Ishikawa (cell line): ENCODE data around the gene CRYGN.

Source experiments
- CEBPB ChIP-seq: IDR thresholded peaks from 2 replicates; pipeline ENCODE4 v1.6.1; 2012
- CREB1 ChIP-seq: IDR thresholded peaks from 2 replicates; pipeline ENCODE4 v1.6.1; 2012; ENCODE audit warnings: low read depth
- EGR1 ChIP-seq: IDR thresholded peaks from 2 replicates; pipeline ENCODE4 v1.6.1; 2012
- EP300 ChIP-seq: IDR thresholded peaks from 2 replicates; pipeline ENCODE4 v1.6.1; 2012; ENCODE audit warnings: borderline replicate concordance
- FOXM1 ChIP-seq: IDR thresholded peaks from 2 replicates; pipeline ENCODE4 v1.6.1; 2012; ENCODE audit warnings: low read depth, borderline replicate concordance
- NFIC ChIP-seq: IDR thresholded peaks from 2 replicates; pipeline ENCODE4 v1.6.1; 2012
- RAD21 ChIP-seq: IDR thresholded peaks from 2 replicates; pipeline ENCODE4 v1.6.1; 2012; ENCODE audit warnings: low read depth
- TAF1 ChIP-seq: IDR thresholded peaks from 2 replicates; pipeline ENCODE4 v1.6.1; 2012; ENCODE audit warnings: low read depth, mild to moderate bottlenecking
- TCF12 ChIP-seq: IDR thresholded peaks from 2 replicates; pipeline ENCODE4 v1.6.1; 2012; ENCODE audit warnings: low read depth
- TEAD4 ChIP-seq: IDR thresholded peaks from 2 replicates; pipeline ENCODE4 v1.6.1; 2012
- YY1 ChIP-seq: IDR thresholded peaks from 2 replicates; pipeline ENCODE4 v1.6.1; 2012; ENCODE audit warnings: low read depth
- ZBTB7A ChIP-seq: IDR thresholded peaks from 2 replicates; pipeline ENCODE4 v1.6.1; 2012; ENCODE audit warnings: low read depth
- TF ChIP-seq, protein P1 (sequence below): IDR thresholded peaks from 2 replicates; pipeline ENCODE4 v1.6.1; 2012
- TF ChIP-seq, protein P2 (sequence below): IDR thresholded peaks from 2 replicates; pipeline ENCODE4 v1.6.1; 2012
- TF ChIP-seq, protein P3 (sequence below): IDR thresholded peaks from 2 replicates; pipeline ENCODE4 v1.6.1; 2012; ENCODE audit warnings: low read depth, mild to moderate bottlenecking

The CRYGN gene

DNA sequence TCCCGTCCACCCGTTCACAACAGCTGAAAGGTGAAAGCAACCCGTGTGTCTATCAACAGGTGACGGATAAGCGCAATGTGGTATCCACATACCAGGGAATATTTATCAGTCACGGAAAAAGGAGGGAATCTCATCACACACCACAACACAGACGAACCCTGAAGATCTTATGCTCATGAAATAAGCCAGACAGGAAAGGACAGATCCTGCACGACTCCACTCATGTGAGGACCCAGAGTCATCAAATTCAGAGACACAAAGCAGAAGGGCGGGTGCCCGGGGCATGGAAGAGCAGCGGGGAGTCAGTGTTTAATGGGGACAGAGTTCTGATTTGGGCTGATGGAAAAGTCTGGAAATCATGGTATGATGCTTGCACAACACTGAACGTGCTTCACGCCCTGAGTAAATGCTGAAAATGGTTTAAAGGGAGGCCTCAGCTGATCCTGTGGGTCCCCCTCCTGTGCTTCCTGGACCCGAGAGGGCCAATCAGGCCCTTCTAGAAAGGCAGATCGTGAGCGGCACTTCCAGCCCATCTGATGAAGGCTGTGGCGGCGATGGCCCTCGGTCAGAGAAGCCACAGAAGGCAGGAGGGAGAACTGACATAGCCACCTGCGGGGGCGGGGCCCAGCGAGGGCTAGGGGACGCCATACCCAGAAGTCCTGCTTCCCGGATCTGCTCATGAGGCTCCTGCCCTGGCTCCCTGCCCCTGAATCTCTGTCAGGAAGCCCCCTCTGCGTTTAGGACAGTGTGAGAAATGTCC, 49.2 kb downstream of the CRYGN start:
- no peak for TF ChIP-seq EP300
- TF ChIP-seq, protein P1, sequence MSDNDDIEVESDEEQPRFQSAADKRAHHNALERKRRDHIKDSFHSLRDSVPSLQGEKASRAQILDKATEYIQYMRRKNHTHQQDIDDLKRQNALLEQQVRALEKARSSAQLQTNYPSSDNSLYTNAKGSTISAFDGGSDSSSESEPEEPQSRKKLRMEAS: no peak
- no peak for TF ChIP-seq TCF12
- TF ChIP-seq CREB1: no peak
- TF ChIP-seq, protein P2, sequence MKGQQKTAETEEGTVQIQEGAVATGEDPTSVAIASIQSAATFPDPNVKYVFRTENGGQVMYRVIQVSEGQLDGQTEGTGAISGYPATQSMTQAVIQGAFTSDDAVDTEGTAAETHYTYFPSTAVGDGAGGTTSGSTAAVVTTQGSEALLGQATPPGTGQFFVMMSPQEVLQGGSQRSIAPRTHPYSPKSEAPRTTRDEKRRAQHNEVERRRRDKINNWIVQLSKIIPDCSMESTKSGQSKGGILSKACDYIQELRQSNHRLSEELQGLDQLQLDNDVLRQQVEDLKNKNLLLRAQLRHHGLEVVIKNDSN: no peak
- TF ChIP-seq FOXM1: no peak
- TF ChIP-seq YY1: no peak
- TF ChIP-seq EGR1: no peak
- TF ChIP-seq TAF1: no peak
- TF ChIP-seq TEAD4: no peak
- TF ChIP-seq NFIC: no peak
- TF ChIP-seq, protein P3, sequence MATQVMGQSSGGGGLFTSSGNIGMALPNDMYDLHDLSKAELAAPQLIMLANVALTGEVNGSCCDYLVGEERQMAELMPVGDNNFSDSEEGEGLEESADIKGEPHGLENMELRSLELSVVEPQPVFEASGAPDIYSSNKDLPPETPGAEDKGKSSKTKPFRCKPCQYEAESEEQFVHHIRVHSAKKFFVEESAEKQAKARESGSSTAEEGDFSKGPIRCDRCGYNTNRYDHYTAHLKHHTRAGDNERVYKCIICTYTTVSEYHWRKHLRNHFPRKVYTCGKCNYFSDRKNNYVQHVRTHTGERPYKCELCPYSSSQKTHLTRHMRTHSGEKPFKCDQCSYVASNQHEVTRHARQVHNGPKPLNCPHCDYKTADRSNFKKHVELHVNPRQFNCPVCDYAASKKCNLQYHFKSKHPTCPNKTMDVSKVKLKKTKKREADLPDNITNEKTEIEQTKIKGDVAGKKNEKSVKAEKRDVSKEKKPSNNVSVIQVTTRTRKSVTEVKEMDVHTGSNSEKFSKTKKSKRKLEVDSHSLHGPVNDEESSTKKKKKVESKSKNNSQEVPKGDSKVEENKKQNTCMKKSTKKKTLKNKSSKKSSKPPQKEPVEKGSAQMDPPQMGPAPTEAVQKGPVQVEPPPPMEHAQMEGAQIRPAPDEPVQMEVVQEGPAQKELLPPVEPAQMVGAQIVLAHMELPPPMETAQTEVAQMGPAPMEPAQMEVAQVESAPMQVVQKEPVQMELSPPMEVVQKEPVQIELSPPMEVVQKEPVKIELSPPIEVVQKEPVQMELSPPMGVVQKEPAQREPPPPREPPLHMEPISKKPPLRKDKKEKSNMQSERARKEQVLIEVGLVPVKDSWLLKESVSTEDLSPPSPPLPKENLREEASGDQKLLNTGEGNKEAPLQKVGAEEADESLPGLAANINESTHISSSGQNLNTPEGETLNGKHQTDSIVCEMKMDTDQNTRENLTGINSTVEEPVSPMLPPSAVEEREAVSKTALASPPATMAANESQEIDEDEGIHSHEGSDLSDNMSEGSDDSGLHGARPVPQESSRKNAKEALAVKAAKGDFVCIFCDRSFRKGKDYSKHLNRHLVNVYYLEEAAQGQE: no peak
- no peak for TF ChIP-seq CEBPB

DNA sequence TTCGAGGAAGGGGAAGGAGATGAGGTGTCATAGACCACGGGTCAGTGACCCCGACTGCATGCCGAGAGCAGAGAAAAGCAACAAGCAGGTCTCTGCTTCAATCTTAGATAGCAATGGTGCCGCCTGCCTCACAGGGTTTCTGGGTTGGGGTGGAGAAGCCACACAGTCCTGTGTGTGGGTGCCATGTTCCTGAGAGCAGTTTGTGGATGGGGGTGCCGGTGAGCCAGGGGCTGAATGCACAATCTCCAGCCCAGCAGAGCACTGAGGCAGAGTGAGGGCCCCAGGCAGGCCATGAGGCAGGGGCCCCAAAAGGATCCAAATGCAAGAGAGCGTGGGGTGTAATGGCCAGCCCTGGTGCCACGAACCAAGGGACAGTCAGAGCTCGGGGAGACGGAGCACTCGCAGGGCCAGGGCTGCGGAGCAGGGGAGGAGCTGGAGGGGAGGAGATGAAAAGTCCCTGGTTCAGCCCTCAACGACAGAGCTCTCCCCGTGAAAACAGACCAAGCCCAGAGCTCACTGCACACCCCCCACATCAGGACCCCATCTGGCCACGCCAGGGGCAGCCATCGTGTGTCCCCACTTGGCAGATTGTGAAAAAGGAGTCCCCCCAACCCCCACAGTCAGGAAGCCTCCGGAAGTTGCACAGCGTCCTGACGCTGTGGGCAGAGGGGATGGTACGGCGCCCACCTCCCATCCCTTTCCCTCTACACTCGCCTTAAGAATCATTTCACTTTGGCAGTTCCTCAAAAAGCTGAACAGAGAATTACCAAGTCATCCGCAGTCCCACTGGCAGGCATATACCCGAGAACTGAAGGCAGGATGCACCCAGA, 50.0 kb downstream of the CRYGN start:
- TF ChIP-seq YY1 (no peak), FOXM1 (no peak), TAF1 (no peak), NFIC (no peak), EGR1 (no peak), EP300 (no peak), ZBTB7A (no peak), CREB1 (no peak), TEAD4 (no peak), CEBPB (no peak), TCF12 (no peak), RAD21 (no peak)
- TF ChIP-seq, protein P1: no peak
- TF ChIP-seq, protein P2: no peak
- TF ChIP-seq, protein P3: no peak

DNA sequence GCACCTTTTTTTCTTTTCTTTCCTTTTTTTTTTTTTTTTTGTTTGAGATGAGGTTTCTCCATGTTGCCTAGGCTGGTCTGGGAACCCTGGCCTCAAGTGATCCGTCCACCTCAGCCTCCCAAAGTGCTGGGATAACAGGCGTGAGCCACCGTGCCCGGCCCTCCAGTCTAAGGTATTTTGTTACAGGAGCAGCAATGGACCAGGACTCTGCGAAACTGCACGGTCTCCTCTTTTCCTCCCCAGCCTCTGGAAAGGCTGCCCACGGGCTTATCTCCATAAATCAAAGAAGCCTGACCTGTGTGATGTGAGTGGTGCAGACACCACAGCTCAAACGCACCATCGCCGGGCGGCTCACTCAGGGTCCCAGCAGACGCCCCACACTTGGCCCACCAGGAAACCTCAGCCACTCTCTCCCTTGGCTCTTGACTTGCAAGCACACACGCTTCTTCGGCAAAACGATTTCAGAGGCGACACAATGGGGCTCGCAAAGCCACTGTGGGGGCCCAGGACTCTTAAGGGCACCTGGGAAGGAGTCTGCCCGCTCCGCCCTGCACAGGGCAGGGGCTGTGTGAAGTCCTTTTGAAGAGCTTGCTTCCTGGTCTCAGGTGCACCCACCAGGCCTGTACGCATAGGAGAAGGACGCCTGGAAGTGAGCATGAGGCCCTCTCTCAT, 50.7 kb downstream of the CRYGN start:
- TF ChIP-seq EP300 (no peak), CEBPB (no peak), FOXM1 (no peak), EGR1 (no peak), ZBTB7A (no peak), NFIC (no peak), RAD21 (no peak), TCF12 (no peak), YY1 (no peak), CREB1 (no peak), TEAD4 (no peak), TAF1 (no peak)
- TF ChIP-seq, protein P3: no peak
- TF ChIP-seq, protein P2: no peak
- TF ChIP-seq, protein P1: no peak
